NCI-H1092 (cell line): Measurements from ENCODE around the gene PPFIA1.

ENCODE experiments used
- DNase-seq: peaks from one replicate; lab custom pipeline; 2025; lab: John Stamatoyannopoulos, UW

The PPFIA1 gene

GRCh38 chr11:70270104-70270876 lies at the start of gene PPFIA1:
PPFIA1 (plus strand) TSS chr11:70270690; CDS start chr11:70272173, 1,483 bp downstream.
- peak; percentile 95 for DNase-seq

GRCh38 chr11:70220920-70221319 lies 49.6 kb upstream of the PPFIA1 start:
- no peak for DNase-seq

- DNase-seq = no peak
Measured at GRCh38 chr11:70225681-70226177, 44.8 kb upstream of the PPFIA1 start.

GRCh38 chr11:70226183-70226582 lies 44.3 kb upstream of the PPFIA1 start:
- no peak for DNase-seq

- DNase-seq = no peak
Measured at GRCh38 chr11:70226967-70227366, 43.5 kb upstream of the PPFIA1 start.

- DNase-seq = no peak
Measured at GRCh38 chr11:70229737-70230136, 40.8 kb upstream of the PPFIA1 start.

- DNase-seq = no peak
Measured at GRCh38 chr11:70230151-70230839, 40.2 kb upstream of the PPFIA1 start.

- no peak for DNase-seq
Measured at GRCh38 chr11:70230840-70231710, 39.4 kb upstream of the PPFIA1 start.

GRCh38 chr11:70233034-70233433 lies 37.5 kb upstream of the PPFIA1 start:
- DNase-seq = no peak

GRCh38 chr11:70233511-70233934 lies 37.0 kb upstream of the PPFIA1 start:
- DNase-seq = no peak

- no peak for DNase-seq
Measured at GRCh38 chr11:70233962-70234361, 36.5 kb upstream of the PPFIA1 start.

GRCh38 chr11:70240337-70240736 lies 30.2 kb upstream of the PPFIA1 start:
- no peak for DNase-seq

GRCh38 chr11:70241709-70242108 lies 28.8 kb upstream of the PPFIA1 start:
- DNase-seq = no peak

GRCh38 chr11:70242885-70243284 lies 27.6 kb upstream of the PPFIA1 start:
- no peak for DNase-seq

- no peak for DNase-seq
Measured at GRCh38 chr11:70243912-70244652, 26.4 kb upstream of the PPFIA1 start.

- no peak for DNase-seq
Measured at GRCh38 chr11:70244698-70245097, 25.8 kb upstream of the PPFIA1 start.

- no peak for DNase-seq
Measured at GRCh38 chr11:70246196-70246595, 24.3 kb upstream of the PPFIA1 start.

- DNase-seq = no peak
Measured at GRCh38 chr11:70247042-70247709, 23.3 kb upstream of the PPFIA1 start.

- DNase-seq = no peak
Measured at GRCh38 chr11:70247710-70248072, 22.8 kb upstream of the PPFIA1 start.

GRCh38 chr11:70250876-70251658 lies 19.4 kb upstream of the PPFIA1 start:
- DNase-seq = no peak
